ENCODE results near the gene FILIP1L.

Gene FILIP1L

DNA sequence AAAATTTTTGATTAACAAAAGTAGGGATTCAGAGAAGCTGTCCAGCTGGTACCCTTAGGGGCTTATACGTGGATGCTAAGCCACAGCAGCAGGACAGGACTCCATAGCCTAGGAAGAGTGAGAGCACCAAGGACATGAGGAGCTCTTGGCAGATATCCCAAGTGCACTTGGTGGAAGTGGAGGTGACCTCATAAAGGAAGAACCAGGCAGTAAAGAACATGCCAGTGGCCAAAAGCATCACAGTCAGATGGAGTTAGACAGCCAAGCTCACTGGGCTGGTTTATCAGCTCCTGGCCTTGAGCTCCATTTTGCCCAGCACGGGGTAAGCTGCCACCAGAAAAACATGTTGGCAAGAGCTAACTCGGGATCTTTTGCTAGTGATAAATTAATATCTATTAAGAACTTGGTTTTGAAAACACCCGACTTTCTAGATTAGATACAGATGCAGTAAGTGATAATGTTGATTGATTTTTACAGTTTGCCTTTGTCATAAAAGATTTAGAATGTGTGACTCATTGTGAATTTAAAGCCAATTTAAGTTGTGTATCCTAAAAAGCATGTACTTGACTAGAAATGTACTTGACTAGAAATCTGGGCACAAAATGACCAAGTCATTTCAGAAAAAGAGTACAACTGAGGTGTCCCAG lies 188.6 kb downstream of the FILIP1L start:
- no peak for DNase-seq (ENCODE audit: low read depth in 2 of 2)

DNA sequence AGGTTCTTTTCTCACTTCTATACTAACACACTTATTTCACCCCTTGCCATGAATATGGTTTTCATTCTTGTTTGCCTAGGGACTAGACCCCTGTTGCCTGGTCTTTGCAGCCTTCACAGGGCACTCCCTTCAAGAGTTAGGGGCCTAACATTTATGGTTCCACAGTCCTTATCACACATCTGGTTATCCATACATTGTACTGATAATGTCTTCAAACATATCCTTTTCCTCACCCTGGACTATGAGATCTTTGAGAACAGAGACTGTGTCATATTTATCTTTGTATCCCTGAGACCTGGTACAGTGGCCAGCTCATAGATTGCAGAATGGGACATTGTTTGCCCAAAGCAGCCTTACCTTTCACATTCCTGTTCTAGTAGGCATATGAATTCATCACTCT lies 190.4 kb downstream of the FILIP1L start:
- no peak for DNase-seq (ENCODE audit: low read depth in 2 of 2)

DNA sequence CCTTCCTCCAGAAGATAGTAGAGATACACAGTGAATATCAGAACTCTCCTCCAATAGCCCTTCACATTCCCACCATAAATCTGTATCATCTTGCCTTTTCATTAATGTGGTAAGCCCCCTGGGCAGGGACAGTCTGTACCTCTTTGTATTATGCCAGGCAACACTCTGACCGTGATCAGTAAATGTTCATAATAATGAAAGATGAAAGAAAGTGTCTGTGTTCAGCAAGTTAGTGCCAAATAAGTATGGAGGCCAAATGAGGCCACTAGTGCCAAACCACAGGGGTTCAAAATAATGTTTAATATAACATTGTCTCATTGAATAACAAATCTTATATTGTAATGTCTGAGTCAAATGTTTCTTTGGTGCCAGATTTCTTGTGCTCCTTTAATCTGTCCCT lies 192.3 kb downstream of the FILIP1L start:
- no peak for DNase-seq (ENCODE audit: low read depth in 2 of 2)

DNA sequence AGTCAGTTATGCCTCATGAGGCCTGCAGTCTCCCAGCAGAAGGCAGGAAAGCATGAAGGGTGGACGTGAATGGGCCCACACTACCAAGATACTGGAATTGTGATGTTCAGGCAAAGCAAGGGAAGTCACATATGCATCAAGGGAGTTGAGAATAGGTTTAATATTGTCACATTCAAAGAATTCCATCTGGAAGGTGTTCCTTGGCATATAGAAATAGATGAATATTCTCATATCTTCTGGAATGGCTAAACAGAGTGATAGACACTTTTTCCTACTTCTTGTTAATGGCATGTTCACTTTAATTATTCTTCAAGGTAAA lies 193.0 kb downstream of the FILIP1L start:
- no peak for DNase-seq (ENCODE audit: low read depth in 2 of 2)

DNA sequence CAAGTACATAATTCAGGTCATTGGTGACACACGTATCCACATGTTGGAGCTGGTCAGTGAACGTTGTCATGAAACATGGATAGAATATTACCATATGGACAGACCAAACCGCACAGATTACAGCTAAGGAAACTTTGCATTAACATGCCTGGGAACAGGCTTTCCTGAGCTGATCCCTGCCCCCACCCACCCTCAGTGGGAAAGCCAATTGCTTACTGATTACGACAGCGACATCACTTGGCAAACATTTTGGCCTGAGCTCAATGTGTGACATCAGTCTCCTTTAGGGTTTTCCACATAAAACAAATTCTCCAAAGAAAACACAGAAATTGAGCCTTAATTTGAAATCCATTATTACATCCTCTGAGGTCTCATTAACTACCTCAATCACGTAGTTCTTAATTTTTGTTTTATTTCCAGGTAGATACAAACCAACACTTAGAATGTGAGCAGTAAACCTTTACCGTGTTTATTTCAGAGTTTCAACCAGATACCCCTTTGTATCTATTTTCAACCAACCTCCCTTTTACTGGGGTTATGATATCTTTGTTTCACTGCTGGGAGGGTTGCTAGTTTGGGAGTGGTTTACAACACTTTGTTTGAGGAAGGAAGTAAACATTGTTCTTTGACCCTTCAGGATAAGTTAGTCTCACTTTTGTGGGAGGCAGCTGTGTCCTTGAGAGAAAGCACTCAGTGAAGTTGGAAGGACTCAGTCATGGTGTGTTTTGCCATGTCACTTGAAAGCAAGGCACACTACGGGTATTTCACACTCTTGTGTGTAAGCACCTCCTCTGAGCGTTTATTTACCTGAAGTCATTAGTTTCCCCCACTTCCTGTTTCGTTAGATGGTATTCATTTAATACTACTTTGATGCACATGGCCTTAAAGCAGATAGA lies 193.6 kb downstream of the FILIP1L start:
- no peak for DNase-seq (ENCODE audit: low read depth in 2 of 2)

DNA sequence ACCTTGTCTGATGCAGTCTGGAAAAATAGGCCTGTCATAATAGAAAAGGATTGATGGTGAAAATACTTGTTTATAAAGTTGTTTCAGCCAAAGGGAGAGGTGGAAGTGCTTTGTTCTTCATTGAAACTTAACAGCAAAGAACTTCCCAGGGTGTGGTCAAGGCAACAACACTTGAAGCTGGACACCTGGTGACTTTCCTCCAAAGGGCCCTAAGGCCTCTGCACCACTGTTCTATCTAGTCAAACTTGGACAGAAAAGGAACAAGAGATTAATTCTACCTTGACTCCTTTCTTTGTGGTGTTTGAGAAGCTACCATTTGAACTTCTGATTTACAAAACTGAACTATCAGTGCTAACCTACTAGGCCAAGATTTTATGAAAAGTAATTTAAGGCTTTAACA lies 194.6 kb downstream of the FILIP1L start:
- no peak for DNase-seq (ENCODE audit: low read depth in 2 of 2)

DNA sequence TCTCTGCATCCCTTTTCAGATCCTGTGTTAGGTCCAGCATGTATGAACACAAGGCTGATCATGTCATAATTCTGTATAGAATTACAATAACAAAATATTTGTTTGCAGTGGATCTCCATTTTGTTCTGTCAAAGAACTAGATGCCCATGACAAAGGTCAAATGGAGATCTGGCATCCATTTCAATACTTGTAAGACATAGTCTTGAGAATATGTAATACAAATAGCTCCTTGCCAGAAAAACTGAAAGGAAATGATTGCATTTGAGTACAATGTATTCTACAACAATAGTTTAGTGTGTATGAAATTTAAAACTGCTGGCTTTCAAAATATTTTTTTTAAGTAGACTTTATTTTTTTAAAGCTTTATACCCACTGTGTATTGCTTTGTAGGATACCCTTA lies 195.6 kb downstream of the FILIP1L start:
- no peak for DNase-seq (ENCODE audit: low read depth in 2 of 2)

DNA sequence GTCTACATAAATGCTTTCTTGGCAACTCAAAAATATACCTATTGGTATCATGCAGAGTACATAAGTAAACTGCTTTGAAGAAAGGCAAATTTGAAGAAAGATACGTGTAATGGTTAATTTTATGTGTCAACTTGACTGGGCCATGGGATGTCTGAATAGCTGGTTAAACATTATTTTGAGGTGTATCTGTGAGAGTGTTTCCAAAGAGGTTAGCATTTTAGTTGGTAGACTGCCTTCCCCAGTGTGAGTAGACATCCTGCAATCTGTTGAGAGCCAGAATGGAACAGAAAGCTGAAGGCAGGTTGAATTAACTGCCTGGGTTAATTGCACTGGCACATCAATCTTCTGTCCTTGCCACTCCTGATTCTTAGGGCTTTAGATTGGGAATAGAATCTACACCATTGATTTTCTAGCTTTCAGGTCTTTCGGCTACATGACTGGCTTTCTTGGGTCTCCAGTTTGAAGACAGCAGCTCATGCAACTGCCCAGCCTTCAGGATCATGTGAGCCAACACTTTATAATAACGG lies 198.3 kb downstream of the FILIP1L start:
- no peak for DNase-seq (ENCODE audit: low read depth in 2 of 2)

DNA sequence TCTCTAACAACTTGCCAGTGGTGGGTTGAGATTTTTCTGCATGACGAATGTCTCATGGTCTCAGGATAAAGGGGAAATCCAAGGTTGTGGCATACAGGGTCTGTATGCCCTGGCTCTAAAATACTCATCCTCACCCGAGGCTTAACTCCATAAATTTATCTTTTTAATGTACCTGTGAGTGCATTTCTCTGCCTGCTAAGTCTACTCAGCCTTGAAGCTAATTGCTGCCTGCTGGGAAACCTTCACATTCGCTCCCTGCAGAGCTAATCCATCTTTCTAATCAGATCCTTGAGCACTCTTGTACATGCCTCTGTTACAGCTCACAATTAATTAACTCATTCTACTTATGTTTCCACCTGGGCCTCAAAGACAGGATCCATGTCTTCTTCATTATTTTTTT lies 202.9 kb downstream of the FILIP1L start:
- no peak for DNase-seq (ENCODE audit: low read depth in 2 of 2)

DNA sequence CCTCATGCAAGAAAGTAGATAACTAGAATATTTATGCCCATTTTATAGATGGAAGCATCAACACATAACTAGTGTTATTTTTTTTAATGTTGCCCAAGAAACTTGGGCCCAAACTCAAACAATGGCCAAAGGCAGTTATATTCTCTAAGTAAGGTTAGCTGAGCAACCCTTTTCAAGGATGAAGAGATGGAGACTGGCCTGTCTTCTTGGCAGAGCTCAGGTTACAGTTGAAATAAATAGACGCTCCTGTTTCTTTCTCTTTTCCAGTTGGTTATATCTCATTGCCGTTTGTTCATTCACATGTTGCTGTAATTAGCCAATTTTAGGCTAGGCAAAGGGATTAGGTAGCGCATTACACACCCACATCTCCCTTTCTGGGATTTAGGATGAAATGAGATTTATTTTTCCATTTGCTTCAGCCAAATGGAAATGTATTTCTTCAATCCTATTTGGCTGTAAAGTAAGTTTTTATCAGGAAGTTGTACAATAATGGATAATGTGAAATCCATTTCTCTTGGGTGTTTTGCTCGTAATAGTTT lies 203.5 kb downstream of the FILIP1L start:
- DNase-seq (ENCODE audit: low read depth in 2 of 2), result no peak

DNA sequence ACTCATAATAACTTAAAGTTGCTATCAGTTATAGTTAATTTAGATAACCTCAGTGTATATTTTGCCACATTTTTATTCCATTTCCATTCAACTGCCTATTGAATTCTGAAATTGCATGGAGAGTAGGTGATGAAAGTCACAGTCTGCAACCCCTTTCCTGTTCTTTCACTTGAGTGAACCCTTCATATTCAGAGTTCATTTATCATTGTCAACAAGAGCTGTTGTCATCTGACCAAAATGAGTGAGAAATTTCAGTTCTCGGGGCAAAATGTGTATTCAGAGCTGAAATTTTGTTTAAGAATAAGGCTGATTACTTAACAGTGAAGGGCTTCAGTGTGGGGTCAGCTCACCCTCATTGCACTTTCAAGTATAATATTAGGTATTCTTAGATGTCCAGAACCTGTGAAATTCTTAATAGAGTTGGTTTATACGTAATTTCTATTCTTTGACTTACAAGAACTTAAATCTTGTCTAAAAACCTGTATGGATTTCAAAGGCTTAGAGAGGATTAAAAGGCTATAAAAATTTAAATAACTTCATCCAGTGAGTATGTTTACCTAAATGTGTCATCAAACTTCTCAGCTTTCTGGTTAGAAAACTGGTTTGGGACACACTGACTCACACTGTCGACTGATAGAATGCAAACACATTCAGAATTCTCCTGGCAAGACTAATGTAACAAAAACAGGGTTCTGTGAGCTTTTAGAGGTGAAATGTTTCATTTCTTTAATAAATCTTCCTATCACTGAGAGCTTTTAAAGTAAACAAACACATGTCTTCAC lies 204.4 kb downstream of the FILIP1L start:
- DNase-seq (ENCODE audit: low read depth in 2 of 2), result no peak

DNA sequence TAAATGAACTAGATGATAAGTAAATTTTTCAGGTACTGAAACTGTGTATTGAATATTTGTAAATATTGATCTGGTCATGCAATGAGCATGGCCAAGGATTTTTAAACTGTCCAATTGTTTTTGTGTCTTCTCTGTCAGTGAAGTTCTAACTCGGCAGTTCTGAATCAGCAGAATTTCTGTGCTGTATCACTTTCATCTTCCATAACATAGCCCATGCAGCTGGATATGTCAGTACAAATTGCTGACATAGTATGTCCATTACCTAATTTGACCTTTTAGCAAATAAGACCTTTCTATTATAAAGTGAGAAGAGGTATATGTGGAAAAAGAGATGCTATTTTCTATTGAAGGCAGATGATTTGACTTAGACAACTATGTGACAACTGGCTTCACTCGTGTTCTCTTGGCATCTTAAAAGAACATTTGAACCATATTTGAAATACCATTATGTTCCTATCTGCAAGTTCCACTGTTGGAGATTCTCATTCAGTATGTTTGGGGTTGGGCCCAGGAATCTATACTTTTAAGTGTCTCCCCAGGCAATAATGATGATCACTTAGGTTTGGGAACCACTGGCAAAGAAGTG lies 206.2 kb downstream of the FILIP1L start:
- no peak for DNase-seq (ENCODE audit: low read depth in 2 of 2)

DNA sequence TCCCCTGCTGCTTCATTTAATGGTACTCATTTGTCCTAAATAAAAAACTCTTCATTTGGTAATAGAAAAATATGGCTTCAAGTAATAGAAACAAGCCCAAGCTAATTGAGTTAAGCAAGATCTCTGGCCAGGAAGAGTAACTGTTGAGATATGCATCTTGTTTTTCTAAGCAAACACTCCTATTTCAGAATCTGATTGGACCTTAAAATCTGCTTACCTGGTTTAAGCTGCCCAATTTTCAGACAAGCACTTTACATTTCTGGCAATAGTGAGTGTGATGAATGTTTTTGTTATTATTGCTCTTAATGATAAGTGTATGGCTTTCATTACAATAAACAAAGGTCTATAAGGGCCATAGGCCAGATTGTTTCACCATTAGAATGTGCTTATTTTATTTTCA lies 210.4 kb downstream of the FILIP1L start:
- no peak for DNase-seq (ENCODE audit: low read depth in 2 of 2)

DNA sequence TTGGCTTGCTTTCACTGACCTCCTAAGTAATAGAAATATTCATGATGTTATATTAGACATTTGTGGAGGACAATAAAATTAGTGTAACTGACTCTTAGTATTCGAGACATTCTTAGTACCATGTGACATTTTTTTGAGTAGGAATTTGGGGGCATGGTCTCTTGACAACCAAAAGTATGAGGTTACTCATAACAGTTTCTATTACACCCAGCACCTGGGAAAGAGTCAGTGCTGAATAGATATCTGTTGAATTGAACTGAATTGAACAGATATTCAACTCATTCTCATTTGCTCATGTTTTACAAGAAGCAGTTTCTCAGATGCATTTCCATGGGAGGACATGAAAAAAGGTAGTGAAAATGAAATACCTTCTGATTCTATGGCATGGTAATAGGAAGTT lies 212.2 kb downstream of the FILIP1L start:
- DNase-seq (ENCODE audit: low read depth in 2 of 2), result no peak

DNA sequence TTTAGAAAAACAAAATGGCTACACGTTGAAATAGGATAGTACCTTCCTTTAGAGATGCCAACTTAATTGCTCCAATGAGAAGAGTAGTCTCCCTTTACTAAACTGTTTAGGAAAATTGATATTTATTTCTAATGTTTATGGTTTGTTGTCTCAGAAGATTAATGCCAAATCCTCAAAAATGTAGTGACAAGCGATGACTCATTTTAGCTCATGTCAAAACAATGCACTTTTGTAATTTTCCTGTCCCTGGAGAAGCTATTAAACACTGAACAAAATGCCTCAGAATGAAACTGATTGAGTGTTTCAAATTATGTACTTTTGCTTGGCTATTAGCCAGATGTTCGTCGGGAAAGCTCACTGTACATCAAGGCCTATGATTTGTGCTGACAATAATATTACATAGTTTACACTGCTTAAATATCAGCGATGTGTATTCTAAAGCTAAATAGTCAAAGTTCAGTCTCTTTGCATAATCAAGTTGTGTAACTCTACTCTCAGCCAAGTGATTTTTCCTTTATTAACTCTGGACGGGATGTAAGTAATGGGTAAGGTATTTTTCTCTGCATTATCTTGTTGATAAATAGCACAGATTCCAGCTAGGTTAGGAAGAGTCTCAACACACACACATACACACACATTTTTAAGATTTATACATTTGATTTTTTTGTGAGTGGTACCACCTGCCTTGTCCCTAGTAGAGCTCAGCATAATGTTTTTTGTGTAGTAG lies 212.9 kb downstream of the FILIP1L start:
- no peak for DNase-seq (ENCODE audit: low read depth in 2 of 2)

DNA sequence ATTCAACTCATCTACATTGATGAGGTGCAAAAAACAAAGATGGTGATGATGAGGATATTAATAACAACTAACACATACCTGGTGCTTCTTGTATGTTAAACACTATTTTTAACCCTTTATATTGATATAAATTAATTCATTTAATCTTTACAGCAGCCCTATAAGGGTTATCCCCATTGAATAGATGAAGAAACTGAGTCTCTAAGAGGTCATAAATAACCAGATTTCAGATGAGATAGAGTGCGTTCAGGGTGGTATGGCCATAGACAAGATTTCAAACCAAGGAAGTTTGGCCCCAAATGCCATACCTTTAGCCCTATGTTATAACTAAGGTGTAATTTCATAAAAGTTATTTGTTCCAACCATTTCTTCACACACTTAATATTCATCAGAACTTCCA lies 214.1 kb downstream of the FILIP1L start:
- DNase-seq (ENCODE audit: low read depth in 2 of 2), result no peak

DNA sequence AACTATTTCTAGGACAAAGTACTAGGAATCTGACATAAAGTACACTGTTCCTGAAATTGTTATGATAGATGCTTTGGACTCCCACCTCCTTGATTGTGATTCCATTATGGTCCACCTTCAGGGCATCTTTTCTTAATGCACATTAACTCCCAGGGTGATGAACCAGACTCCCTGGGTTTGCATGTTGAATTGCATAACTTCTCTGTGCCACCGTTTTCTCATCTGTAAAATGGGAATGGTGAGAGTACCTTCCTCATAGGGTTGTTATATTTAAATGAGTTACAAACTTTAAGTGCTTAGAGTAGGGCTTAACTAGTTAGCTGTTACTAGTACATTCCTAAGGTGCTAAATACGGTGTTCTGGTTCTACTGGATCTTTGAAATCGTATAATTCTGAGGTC lies 214.7 kb downstream of the FILIP1L start:
- no peak for DNase-seq (ENCODE audit: low read depth in 2 of 2)

DNA sequence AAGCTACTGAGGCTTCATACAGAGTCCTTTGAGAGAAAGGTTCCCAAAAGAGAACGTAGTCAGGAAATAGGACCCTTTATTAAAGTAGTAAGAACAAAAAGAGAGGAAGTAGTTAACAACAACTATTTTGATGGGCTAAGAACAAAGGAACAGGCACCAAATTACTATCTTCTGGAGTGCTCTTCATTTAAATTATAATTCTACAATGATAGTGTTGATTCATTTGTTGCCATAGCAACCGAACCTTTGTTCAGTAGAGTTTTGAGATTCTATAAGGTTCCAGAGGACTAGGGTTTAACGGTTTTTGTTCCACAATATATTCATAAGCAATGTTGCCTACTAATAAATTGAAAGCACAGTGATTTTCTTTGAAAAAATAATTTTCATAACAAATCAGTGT lies 217.8 kb downstream of the FILIP1L start:
- DNase-seq (ENCODE audit: low read depth in 2 of 2), result no peak

DNA sequence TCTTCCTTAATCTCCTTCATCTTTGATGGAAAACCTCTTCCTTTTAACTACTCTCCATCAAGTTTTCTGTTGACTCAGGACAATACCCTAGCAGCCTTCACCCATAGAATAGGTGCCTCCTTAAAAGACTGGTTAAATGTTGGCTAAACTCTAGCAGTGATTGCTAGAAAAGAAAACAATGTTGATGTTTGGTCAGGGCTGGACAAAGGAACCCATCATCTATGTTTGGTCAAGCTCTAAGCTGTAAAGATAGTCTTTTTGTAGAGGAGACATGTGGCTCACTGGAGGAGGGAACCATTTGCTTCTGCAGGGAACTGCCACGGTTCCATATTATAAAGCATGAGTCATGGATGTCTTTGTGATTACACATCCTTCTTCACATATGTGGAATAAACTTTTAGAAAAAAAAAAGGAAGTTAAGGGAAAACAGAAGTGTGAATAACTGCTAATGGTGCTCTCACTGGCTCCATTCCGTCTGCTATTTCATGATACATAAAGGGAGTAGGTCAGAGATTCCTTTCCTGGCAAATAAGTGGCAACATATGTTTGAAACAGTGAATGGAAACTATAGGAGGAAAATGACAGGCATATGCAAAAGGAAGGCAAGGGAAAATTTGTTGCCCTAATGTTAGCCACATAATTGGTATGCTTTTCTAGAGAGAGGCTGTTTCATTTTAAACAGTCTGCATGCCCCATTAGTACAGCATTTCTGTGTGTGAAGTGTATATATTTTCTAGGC lies 218.4 kb downstream of the FILIP1L start:
- no peak for DNase-seq (ENCODE audit: low read depth in 2 of 2)

DNA sequence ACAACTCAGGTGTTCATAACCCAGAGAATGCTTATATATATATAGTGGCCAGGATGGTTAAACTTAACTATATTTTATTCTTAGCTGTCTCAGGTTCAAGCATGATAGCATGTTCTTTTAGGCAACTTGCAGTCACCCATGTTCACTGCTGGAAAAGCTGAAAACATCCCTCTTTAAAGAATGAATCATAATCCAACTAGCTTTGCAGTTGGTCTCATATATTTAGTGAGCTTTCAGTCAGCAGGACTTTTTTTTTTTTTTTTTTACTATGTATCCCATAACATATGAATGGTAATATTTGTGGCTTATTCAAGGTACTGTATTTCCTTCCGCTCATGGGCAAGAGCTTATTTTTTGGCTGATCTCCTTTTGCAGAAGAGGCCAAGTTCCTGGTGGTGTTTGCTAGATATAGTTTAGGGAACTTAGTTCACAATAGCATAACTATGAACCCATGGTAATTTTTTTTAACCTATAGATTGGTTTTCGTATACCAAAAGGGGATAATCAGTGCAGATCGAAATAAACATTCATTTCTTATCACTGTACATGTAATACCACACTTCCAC lies 219.1 kb downstream of the FILIP1L start:
- DNase-seq (ENCODE audit: low read depth in 2 of 2), result no peak
